HFF-Myc (cell line): ENCODE measurements around the gene DKKL1.

Experiments
- DNase-seq: peaks from one replicate; pipeline ENCODE4 v3.0.0-alpha.2; 2011; ENCODE audit warnings: low read depth; ENCODE audit errors: extremely low read depth
- H3K4me3 ChIP-seq: replicated peaks from 2 replicates; pipeline ENCODE4 v1.5.1; 2011; ENCODE audit warnings: low read depth, mild to moderate bottlenecking, control low read depth, low read length
- TF ChIP-seq, protein P1 (sequence below): IDR thresholded peaks from 2 replicates; pipeline ENCODE4 v1.5.1; 2012; ENCODE audit warnings: mild to moderate bottlenecking, low read depth, low read length, control low read depth; ENCODE audit errors: missing control alignments

Gene DKKL1

DNA sequence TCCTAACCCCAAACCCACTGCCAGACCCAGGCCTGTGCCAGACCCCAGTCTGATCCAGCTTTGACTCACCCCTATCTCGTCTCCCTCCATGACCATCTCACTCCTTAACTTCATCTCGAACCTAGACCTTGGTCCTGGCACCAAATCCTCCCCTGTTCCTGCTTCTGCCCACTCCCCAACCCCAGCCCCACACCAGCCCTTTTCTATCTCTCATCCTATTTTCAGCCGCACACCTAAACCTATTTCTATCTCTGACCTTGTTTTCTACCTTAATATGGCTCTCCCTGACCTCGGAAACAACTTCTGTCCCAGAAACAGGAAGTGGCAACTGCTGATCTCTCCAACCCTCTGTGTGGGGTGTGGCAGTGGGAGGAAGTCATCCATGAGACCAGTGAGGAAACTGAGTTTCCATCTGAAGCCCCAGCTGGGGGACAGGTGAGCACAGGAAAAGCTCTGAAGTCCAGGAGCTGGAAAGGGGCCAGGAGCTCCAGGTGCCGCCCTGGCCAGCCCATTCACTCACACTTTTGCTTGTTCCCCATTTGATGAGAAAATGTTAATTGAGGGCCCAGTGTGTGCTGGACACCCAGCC, 45.9 kb downstream of the DKKL1 start:
- TF ChIP-seq, protein P1, sequence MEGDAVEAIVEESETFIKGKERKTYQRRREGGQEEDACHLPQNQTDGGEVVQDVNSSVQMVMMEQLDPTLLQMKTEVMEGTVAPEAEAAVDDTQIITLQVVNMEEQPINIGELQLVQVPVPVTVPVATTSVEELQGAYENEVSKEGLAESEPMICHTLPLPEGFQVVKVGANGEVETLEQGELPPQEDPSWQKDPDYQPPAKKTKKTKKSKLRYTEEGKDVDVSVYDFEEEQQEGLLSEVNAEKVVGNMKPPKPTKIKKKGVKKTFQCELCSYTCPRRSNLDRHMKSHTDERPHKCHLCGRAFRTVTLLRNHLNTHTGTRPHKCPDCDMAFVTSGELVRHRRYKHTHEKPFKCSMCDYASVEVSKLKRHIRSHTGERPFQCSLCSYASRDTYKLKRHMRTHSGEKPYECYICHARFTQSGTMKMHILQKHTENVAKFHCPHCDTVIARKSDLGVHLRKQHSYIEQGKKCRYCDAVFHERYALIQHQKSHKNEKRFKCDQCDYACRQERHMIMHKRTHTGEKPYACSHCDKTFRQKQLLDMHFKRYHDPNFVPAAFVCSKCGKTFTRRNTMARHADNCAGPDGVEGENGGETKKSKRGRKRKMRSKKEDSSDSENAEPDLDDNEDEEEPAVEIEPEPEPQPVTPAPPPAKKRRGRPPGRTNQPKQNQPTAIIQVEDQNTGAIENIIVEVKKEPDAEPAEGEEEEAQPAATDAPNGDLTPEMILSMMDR = no peak
- H3K4me3 ChIP-seq = no peak overlapping the region
- no peak for DNase-seq

GRCh38 chr19:49411681-49412326, 48.1 kb downstream of the DKKL1 start:
- H3K4me3 ChIP-seq = no peak overlapping the region
- no peak for DNase-seq
- TF ChIP-seq, protein P1 = no peak

DNA sequence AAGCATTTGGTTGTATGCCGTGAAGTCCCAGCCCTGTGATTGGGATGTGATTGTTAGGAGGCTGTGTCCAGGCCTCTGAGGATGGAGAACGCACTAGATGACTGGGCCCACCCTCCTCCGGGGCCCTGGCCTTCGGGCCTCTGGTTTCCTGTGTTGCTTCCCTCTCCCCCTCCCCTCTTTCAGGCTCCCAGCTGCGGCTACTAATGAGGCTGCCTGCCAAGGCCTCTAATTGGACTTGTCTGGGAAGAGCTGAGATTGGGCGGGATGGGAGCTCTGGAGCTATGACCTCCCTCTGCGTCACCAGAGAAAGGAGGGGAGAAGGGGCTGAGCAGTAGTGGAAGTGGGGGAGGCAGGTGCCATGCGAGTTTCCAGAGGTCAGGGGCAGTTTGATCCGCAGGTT, 49.7 kb downstream of the DKKL1 start:
- no peak overlapping the region for H3K4me3 ChIP-seq
- TF ChIP-seq, protein P1 = no peak
- no peak for DNase-seq

GRCh38 chr19:49414256-49414655, 50.6 kb downstream of the DKKL1 start:
- TF ChIP-seq, protein P1 = no peak
- no peak for DNase-seq
- no peak overlapping the region for H3K4me3 ChIP-seq

GRCh38 chr19:49415102-49415809, 51.6 kb downstream of the DKKL1 start:
- DNase-seq = no peak
- TF ChIP-seq, protein P1 = no peak
- no peak overlapping the region for H3K4me3 ChIP-seq

DNA sequence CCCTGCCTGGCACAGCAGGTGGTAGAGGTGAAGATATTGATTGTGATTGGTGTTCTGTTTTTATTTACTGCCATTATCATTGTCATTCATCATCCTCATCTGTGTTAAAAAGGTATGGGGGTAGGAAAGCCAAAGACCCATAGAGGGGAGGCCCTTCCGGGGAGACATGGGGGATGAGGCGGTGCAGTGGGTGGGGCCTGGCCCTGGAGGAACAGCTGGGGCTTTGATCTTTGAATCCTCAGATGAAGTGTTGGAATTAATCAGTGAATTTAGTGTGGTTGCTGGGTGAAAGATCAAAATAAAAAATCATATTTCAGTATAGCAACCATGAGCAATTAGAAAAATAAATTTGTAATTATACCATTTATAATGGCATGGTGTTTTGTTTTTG, 52.1 kb downstream of the DKKL1 start:
- DNase-seq = no peak
- no peak overlapping the region for H3K4me3 ChIP-seq
- TF ChIP-seq, protein P1 = no peak
